Adipose tissue (tissue), 3 donors: ENCODE measurements around the gene MPRIP. TPM values are rescaled to one million over a fixed set of nuclear protein-coding genes. Genes with fewer than 3 reads are reported as not detected.
"Not testable (repeated sequence)": the region's sequence is repeated elsewhere in the genome, so short reads cannot be mapped to it uniquely, and the experiment has no call there.

Experiments
- H3K27ac ChIP-seq: one replicate; pipeline ENCODE4 v1.5.1; 2013; ENCODE audit warnings: low read depth, low read length
- WGBS, 3 donors: extraction: QIAGEN DNeasy Blood & Tissue Kit; methylation state at CpG; one replicate each; pipeline ENCODE4 v1.1.7; 2013; 5-methylcytosine and 5-hydroxymethylcytosine counted together
- polyA plus RNA-seq, 3 donors: library from polyadenylated mRNA; stranded (reverse); fragments of 200-250 nt; gene quantifications; one replicate each; pipeline ENCODE4 v1.2.3, GENCODE V29; 2013
- donor health status: healthy with polysubstance abuse.
- donor health status: Bipolar disorder and iron deficiency.
- donor health status: healthy.

MPRIP gene
- polyA plus RNA-seq: 100 to 1,000 TPM in 2 of 3 donors, 10 to 100 TPM in 1; 51.8 to 140 (median 128) TPM

GRCh38 chr17:17042384-17042736, at the start of gene MPRIP:
Gene MPRIP (plus strand): TSS chr17:17042457. CDS start chr17:17042849, 392 bp downstream.
- WGBS, 3 donors: 0 to 2% (median 1%) methylated on average over 3 to 64 of the region's 67 CpGs
- H3K27ac ChIP-seq: peak within 1 kb of the TSS; percentile 40

- no peak overlapping the region for H3K27ac ChIP-seq
- WGBS, 3 donors: 71 to 90% (median 80%) methylated on average over 2 of the region's 2 CpGs
Measured at GRCh38 chr17:16994631-16995030, 47.6 kb upstream of the MPRIP start.

GRCh38 chr17:16995930-16996329, 46.3 kb upstream of the MPRIP start:
- WGBS, 3 donors: 90 to 93% (median 91%) methylated on average over 7 of the region's 7 CpGs
- H3K27ac ChIP-seq: no peak overlapping the region

- not testable (repeated sequence) for H3K27ac ChIP-seq
- 82 to 90% (median 90%) methylated on average over 11 of the region's 11 CpGs for WGBS, 3 donors
Measured at GRCh38 chr17:16996726-16997125, 45.5 kb upstream of the MPRIP start.

- 90 to 92% (median 90%) methylated on average over 14 of the region's 14 CpGs for WGBS, 3 donors
- no peak overlapping the region for H3K27ac ChIP-seq
Measured at GRCh38 chr17:16997514-16998429, 44.5 kb upstream of the MPRIP start.

GRCh38 chr17:16999931-17000625, 42.2 kb upstream of the MPRIP start:
- WGBS, 3 donors: 80 to 88% (median 86%) methylated on average over 7 of the region's 7 CpGs

GRCh38 chr17:17001076-17001777, 41.0 kb upstream of the MPRIP start:
- no peak overlapping the region for H3K27ac ChIP-seq
- WGBS, 3 donors: 77 to 80% (median 79%) methylated on average over 9 of the region's 9 CpGs

More at GRCh38 chr17:16999931-17000625, 42.2 kb upstream of the MPRIP start:
- no peak overlapping the region for H3K27ac ChIP-seq

GRCh38 chr17:17001874-17002520, 40.3 kb upstream of the MPRIP start:
- H3K27ac ChIP-seq: no peak overlapping the region
- 24 to 26% (median 25%) methylated on average over 22 of the region's 22 CpGs for WGBS, 3 donors

- H3K27ac ChIP-seq: not testable (repeated sequence)
- 90 to 92% (median 91%) methylated on average over 20 of the region's 20 CpGs for WGBS, 3 donors
Measured at GRCh38 chr17:17002731-17003715, 39.2 kb upstream of the MPRIP start.

- no peak overlapping the region for H3K27ac ChIP-seq
- WGBS, 3 donors: 83 to 85% (median 84%) methylated on average over 19 of the region's 19 CpGs
Measured at GRCh38 chr17:17004251-17004996, 37.8 kb upstream of the MPRIP start.

- not testable (repeated sequence) for H3K27ac ChIP-seq
- WGBS, 3 donors: 77 to 80% (median 79%) methylated on average over 10 to 12 of the region's 14 CpGs
Measured at GRCh38 chr17:17004997-17005614, 37.2 kb upstream of the MPRIP start.

- WGBS, 3 donors: 79 to 95% (median 84%) methylated on average over 1 to 5 of the region's 6 CpGs
- H3K27ac ChIP-seq: not testable (repeated sequence)
Measured at GRCh38 chr17:17007891-17008290, 34.4 kb upstream of the MPRIP start.

- WGBS, 3 donors: 68 to 91% (median 89%) methylated on average over 10 of the region's 10 CpGs
- not testable (repeated sequence) for H3K27ac ChIP-seq
Measured at GRCh38 chr17:17008621-17009397, 33.4 kb upstream of the MPRIP start.

- H3K27ac ChIP-seq: not testable (repeated sequence)
- WGBS, 3 donors: 36 to 68% (median 65%) methylated on average over 1 of the region's 4 CpGs
Measured at GRCh38 chr17:17009972-17010371, 32.3 kb upstream of the MPRIP start.

GRCh38 chr17:17010545-17011034, 31.7 kb upstream of the MPRIP start:
- H3K27ac ChIP-seq: not testable (repeated sequence)
- WGBS, 3 donors: 44 to 62% (median 47%) methylated on average over 4 to 5 of the region's 12 CpGs
